HCT116 (cell line): ENCODE measurements around the gene KAZN. TPM values are rescaled to one million over a fixed set of nuclear protein-coding genes. Genes with fewer than 3 reads are reported as not detected.

Source experiments
- ATAC-seq: fragments of 200-7000 bp; cut with Tn5 transposase; 2 replicates; pipeline ENCODE4 v1.9.1; 2020; ENCODE audit warnings: mild to moderate bottlenecking, moderate library complexity
- BruUV-seq: library from RNA; stranded (reverse); fragments of 400-500 nt; replicated peaks from 2 replicates; lab custom pipeline; 2021; lab: Mats Ljungman, UMichigan
- CTCF ChIA-PET: fragments of 300-600 bp; sonication (Branson Sonifier 250); formaldehyde crosslinking; loops from one replicate; lab custom pipeline; 2021; ENCODE audit warnings: antibody characterized with exemption; lab: Charles Lee
- POLR2A ChIA-PET: fragments of 300-600, 350-600 bp; sonication (Branson Sonifier 250); formaldehyde crosslinking; loops from one replicate; lab custom pipeline; 2021; ENCODE audit warnings: antibody characterized with exemption; lab: Charles Lee
- RAD21 ChIA-PET, 2 experiments: fragments of 300-600 bp; sonication (Branson Sonifier 250); formaldehyde crosslinking; loops; one replicate each; lab custom pipeline; 2023; ENCODE audit warnings: low total read pairs in 2 of 2; ENCODE audit not compliant: uncharacterized antibody in 2 of 2, unreplicated experiment in 2 of 2, low non-redundant PET in 1 of 2; lab: Charles Lee
- DNase-seq: peaks from one replicate; pipeline ENCODE4 v3.0.0-alpha.2; 2010; ENCODE audit warnings: low read depth, low spot score
- H2AFZ ChIP-seq: fragments of 200-600 bp; shearing (Covaris generic), sonication (generic); 2 replicates; pipeline ENCODE4 v1.6.1; 2017; ENCODE audit warnings: low read depth, mixed run types, mixed read lengths, antibody characterized with exemption, low read length; ENCODE audit not compliant: poor library complexity, severe bottlenecking
- H3K27ac ChIP-seq: 2 replicates; pipeline ENCODE4 v1.5.1; 2012; ENCODE audit warnings: low read depth, low read length
- H3K27me3 ChIP-seq: fragments of 200-600 bp; sonication (generic); 2 replicates; pipeline ENCODE4 v1.6.1; 2016; ENCODE audit warnings: mixed run types, low read length, mixed read lengths; ENCODE audit not compliant: insufficient read depth
- H3K36me3 ChIP-seq, 2 experiments: fragments of 200-500 bp in 1 of 2; fragments of 200-600 bp in 1 of 2; sonication (Bioruptor generic) in 1 of 2; sonication (generic) in 1 of 2; 2 replicates each; pipeline versions ENCODE4 v1.5.1 to v1.6.1; 2014 to 2016; ENCODE audit warnings: low read length in 2 of 2, inconsistent platforms in 1 of 2, mixed read lengths in 1 of 2, mixed run types in 1 of 2; ENCODE audit not compliant: insufficient read depth in 2 of 2, control insufficient read depth in 1 of 2
- H3K4me1 ChIP-seq, 2 experiments: fragments of 200-600 bp in 1 of 2; sonication (generic) in 1 of 2; 2 replicates each; pipeline versions ENCODE4 v1.5.1 to v1.6.1; 2012 to 2017; ENCODE audit warnings: low read length in 2 of 2, inconsistent platforms in 1 of 2, mild to moderate bottlenecking in 1 of 2, mixed read lengths in 1 of 2, mixed run types in 1 of 2, moderate library complexity in 1 of 2; ENCODE audit not compliant: insufficient read depth in 2 of 2, control insufficient read depth in 1 of 2
- H3K4me2 ChIP-seq: fragments of 200-600 bp; sonication (generic); 2 replicates; pipeline ENCODE4 v1.6.1; 2017; ENCODE audit warnings: mixed run types, low read length, mixed read lengths
- H3K4me3 ChIP-seq, 2 experiments: fragments of 200-600 bp in 1 of 2; sonication (generic) in 1 of 2; replicated peaks in 1 of 2; 2 replicates each; pipeline ENCODE4 v1.5.1; 2011 to 2016; ENCODE audit warnings: low read length in 2 of 2, control low read depth in 1 of 2, low read depth in 1 of 2, mild to moderate bottlenecking in 1 of 2, mixed read lengths in 1 of 2, mixed run types in 1 of 2
- H3K79me2 ChIP-seq: fragments of 200-600 bp; sonication (generic); 2 replicates; pipeline ENCODE4 v1.6.1; 2017; ENCODE audit warnings: mild to moderate bottlenecking, mixed run types, low read length, moderate library complexity, mixed read lengths; ENCODE audit not compliant: insufficient read depth
- H3K9ac ChIP-seq: fragments of 200-600 bp; sonication (generic); 2 replicates; pipeline ENCODE4 v1.6.1; 2016; ENCODE audit warnings: low read length, mixed read lengths
- H3K9me2 ChIP-seq: fragments of 200-600 bp; sonication (generic), shearing (Covaris generic); 2 replicates; pipeline ENCODE4 v1.6.1; 2017; ENCODE audit warnings: mixed run types, mild to moderate bottlenecking, moderate library complexity; ENCODE audit not compliant: insufficient read depth
- H3K9me3 ChIP-seq, 2 experiments: fragments of 200-500 bp in 1 of 2; fragments of 200-600 bp in 1 of 2; sonication (Bioruptor generic) in 1 of 2; sonication (generic) in 1 of 2; 2 replicates each; pipeline ENCODE4 v1.6.1; 2014 to 2017; ENCODE audit warnings: low read length in 2 of 2, mixed read lengths in 2 of 2, inconsistent platforms in 1 of 2, low read depth in 1 of 2, mild to moderate bottlenecking in 1 of 2, mixed run types in 1 of 2, moderate library complexity in 1 of 2; ENCODE audit not compliant: control insufficient read depth in 1 of 2, insufficient read depth in 1 of 2
- H4K20me1 ChIP-seq: fragments of 200-600 bp; sonication (generic), shearing (Covaris generic); 2 replicates; pipeline ENCODE4 v1.6.1; 2017; ENCODE audit warnings: mixed run types, mild to moderate bottlenecking, moderate library complexity; ENCODE audit not compliant: insufficient read depth
- EGR1 ChIP-seq: IDR thresholded peaks from 2 replicates; pipeline ENCODE4 v1.6.1; 2012; ENCODE audit warnings: low read depth
- ELF1 ChIP-seq: IDR thresholded peaks from 2 replicates; pipeline ENCODE4 v1.6.1; 2012; ENCODE audit warnings: low read depth, borderline replicate concordance
- JUND ChIP-seq: IDR thresholded peaks from 2 replicates; pipeline ENCODE4 v1.6.1; 2012
- POLR2AphosphoS5 ChIP-seq: IDR thresholded peaks from 2 replicates; pipeline ENCODE4 v1.6.1; 2011; ENCODE audit warnings: mild to moderate bottlenecking, low read depth, low read length, moderate library complexity
- RAD21 ChIP-seq: IDR thresholded peaks from 2 replicates; pipeline ENCODE4 v1.6.1; 2012; ENCODE audit warnings: low read depth, mild to moderate bottlenecking
- SIN3A ChIP-seq: IDR thresholded peaks from 2 replicates; pipeline ENCODE4 v1.6.1; 2012; ENCODE audit warnings: low read depth
- SRF ChIP-seq: IDR thresholded peaks from 2 replicates; pipeline ENCODE4 v1.6.1; 2012; ENCODE audit warnings: low read depth
- YY1 ChIP-seq: IDR thresholded peaks from 2 replicates; pipeline ENCODE4 v1.6.1; 2011; ENCODE audit warnings: low read length, low read depth, moderate library complexity, mild to moderate bottlenecking; ENCODE audit not compliant: insufficient replicate concordance; ENCODE audit errors: extremely low read depth
- ZFX ChIP-seq: fragments of 450-650 bp; IDR thresholded peaks from 2 replicates; pipeline ENCODE4 v1.6.1; 2017
- ZNF274 ChIP-seq: fragments of 200-500 bp; sonication (Bioruptor generic); IDR thresholded peaks from 2 replicates; pipeline ENCODE4 v1.6.1; 2014; ENCODE audit warnings: mild to moderate bottlenecking, low read depth, low read length, inconsistent platforms
- intact Hi-C: fragments of 100-400 bp; cut with micrococcal nuclease; formaldehyde crosslinking; loops from 2 replicates; pipeline ENCODE4 v1.10.0; 2022
- total RNA-seq: library from RNA; stranded (reverse); gene quantifications from one replicate; pipeline ENCODE4 v1.2.1, GENCODE V29; 2021; ENCODE audit not compliant: unreplicated experiment

The KAZN gene
- total RNA-seq, 1 experiment from 2014 or later: 13.4 TPM

DNA sequence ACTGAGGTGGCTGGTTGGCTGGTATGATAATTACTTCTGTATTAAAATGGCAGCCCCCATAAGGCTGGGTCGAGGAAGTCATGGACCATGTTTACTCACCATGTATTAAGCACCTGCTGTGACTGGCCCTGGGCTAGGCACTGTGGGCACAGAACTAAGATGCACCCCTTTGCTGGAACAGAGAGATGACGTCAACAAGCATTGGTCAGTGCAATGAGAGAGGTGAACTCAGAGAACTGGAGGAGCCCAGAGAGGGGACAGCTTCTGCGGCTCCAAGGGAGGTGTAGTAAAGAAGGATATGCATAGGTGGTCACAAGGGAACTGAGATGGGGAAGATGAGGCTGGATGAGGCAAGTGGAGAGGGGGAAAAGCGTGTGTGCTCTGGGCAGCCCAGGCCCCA lies 88.7 kb downstream of the KAZN start:
- Histone ChIP-seq H3K27me3 (peaks cover 43% of the 10 kb centered on the region), H3K27ac (no peak overlapping the region), H3K4me1 (no peaks in the 10 kb centered on the region), H3K4me3 (no peak overlapping the region), H2AFZ (no peak overlapping the region), H3K9me2 (no peaks in the 10 kb centered on the region), H3K9me3 (no peaks in the 10 kb centered on the region), H3K79me2 (no peaks in the 10 kb centered on the region), H4K20me1 (no peaks in the 10 kb centered on the region), H3K36me3 (no peaks in the 10 kb centered on the region), H3K4me2 (no peak overlapping the region), H3K9ac (no peak overlapping the region)
- no peak for ATAC-seq
- no TSS peak for BruUV-seq
- ChIA-PET CTCF (no interaction called here), POLR2A (no interaction called here), RAD21 (no interaction called here)
- intact Hi-C loops: no loop called here
- TF ChIP-seq ZFX (no peak), YY1 (no peak), POLR2AphosphoS5 (no peak), SIN3A (no peak)
- DNase-seq: no peak

DNA sequence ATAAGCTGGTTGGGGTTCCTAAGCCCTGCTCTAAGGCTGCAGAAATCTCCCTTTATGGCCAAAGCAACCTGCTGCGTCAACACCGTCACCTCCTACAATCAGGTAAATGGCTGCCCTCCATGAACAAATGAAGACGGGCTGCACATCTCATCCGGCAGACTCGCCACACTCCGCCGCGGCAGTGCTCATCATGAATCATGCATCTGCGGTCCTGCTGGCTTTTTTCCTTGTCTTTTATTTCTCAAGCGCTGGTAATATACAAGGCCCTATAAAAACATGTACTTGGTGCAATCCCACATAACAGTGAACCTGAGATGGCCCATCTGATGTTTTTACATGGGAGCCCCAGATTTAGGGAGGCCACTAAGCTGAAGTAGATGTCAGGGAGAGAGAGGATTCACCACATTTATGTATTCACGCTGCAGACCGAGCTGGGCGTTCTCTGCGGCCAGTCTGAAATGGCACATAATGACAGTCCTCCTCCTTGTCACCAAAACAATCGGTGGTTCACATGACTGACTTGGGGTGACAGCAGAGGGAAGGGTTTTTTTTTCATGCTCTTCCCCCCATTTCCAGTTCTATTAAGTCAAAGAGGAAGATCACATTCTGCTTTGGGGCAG lies 91.6 kb downstream of the KAZN start:
- DNase-seq: no peak
- RAD21 ChIA-PET: no interaction called here
- no peaks in the 10 kb centered on the region for H4K20me1 ChIP-seq
- no peak overlapping the region for H3K27ac ChIP-seq
- H3K4me3 ChIP-seq: no peak overlapping the region
- H3K36me3 ChIP-seq: no peaks in the 10 kb centered on the region
- no peaks in the 10 kb centered on the region for H3K4me1 ChIP-seq
- CTCF ChIA-PET: no interaction called here
- intact Hi-C loops: no loop called here
- H2AFZ ChIP-seq: no peak overlapping the region
- H3K27me3 ChIP-seq: peaks cover 66% of the 10 kb centered on the region
- no peak for ATAC-seq
- POLR2A ChIA-PET: no interaction called here
- TF ChIP-seq POLR2AphosphoS5 (no peak), RAD21 (no peak), EGR1 (no peak), JUND (no peak), SRF (no peak), ELF1 (no peak), ZNF274 (no peak), SIN3A (no peak)
- no peaks in the 10 kb centered on the region for H3K79me2 ChIP-seq
- no peak overlapping the region for H3K4me2 ChIP-seq
- H3K9ac ChIP-seq: no peak overlapping the region
- no TSS peak for BruUV-seq
- H3K9me2 ChIP-seq: no peaks in the 10 kb centered on the region
- no peaks in the 10 kb centered on the region for H3K9me3 ChIP-seq
